GM23338 (cell line): Measurements from ENCODE around the gene PCBP4. TPM values are rescaled to one million over a fixed set of nuclear protein-coding genes. Genes with fewer than 3 reads are reported as not detected.

Source experiments
- ATAC-seq: fragments of 200-7000 bp; cut with Tn5 transposase; 3 replicates; pipeline ENCODE4 v1.9.1; 2020
- DNase-seq: peaks from one replicate; pipeline ENCODE4 v3.0.0-alpha.2; 2015; ENCODE audit warnings: low spot score
- H2AFZ ChIP-seq: fragments of 200-600 bp; sonication (generic); 2 replicates; pipeline ENCODE4 v1.8.0; 2016; ENCODE audit warnings: antibody characterized with exemption, mild to moderate bottlenecking, moderate library complexity
- H3F3A ChIP-seq: fragments of 200-600 bp; sonication (generic); replicated peaks from 2 replicates; pipeline ENCODE4 v1.8.0; 2017; ENCODE audit warnings: antibody characterized with exemption, mixed run types, low read depth
- H3K27ac ChIP-seq: fragments of 200-600 bp; sonication (generic); 2 replicates; pipeline ENCODE4 v1.6.1; 2016; ENCODE audit warnings: low read depth
- H3K27me3 ChIP-seq: fragments of 200-600 bp; sonication (generic); 2 replicates; pipeline ENCODE4 v1.8.0; 2016; ENCODE audit warnings: mild to moderate bottlenecking, mixed run types, moderate library complexity; ENCODE audit not compliant: insufficient read depth
- H3K36me3 ChIP-seq: fragments of 200-600 bp; sonication (generic); 2 replicates; pipeline ENCODE4 v1.8.0; 2016; ENCODE audit warnings: mild to moderate bottlenecking; ENCODE audit not compliant: insufficient read depth
- H3K4me1 ChIP-seq: fragments of 200-600 bp; sonication (generic); 2 replicates; pipeline ENCODE4 v1.8.0; 2016; ENCODE audit warnings: mild to moderate bottlenecking, moderate library complexity; ENCODE audit not compliant: insufficient read depth
- H3K4me2 ChIP-seq: fragments of 200-600 bp; sonication (generic); 2 replicates; pipeline ENCODE4 v1.7.1; 2017; ENCODE audit warnings: mixed run types
- H3K4me3 ChIP-seq: fragments of 200-600 bp; sonication (generic); 2 replicates; pipeline ENCODE4 v1.6.1; 2016; ENCODE audit warnings: mixed run types
- H3K79me2 ChIP-seq: fragments of 200-600 bp; sonication (generic); replicated peaks from 2 replicates; pipeline ENCODE4 v1.8.0; 2017; ENCODE audit warnings: mild to moderate bottlenecking; ENCODE audit not compliant: insufficient read depth
- H3K9me2 ChIP-seq: fragments of 200-600 bp; sonication (generic); 2 replicates; pipeline ENCODE4 v1.8.0; 2017; ENCODE audit not compliant: insufficient read depth
- H4K20me1 ChIP-seq: fragments of 200-600 bp; sonication (generic); replicated peaks from 2 replicates; pipeline ENCODE4 v1.8.0; 2017; ENCODE audit warnings: mild to moderate bottlenecking; ENCODE audit not compliant: insufficient read depth
- H3K27ac Mint-ChIP-seq: 2 replicates; pipeline ENCODE4 v1.8.0; 2020; ENCODE audit warnings: inconsistent platforms, mild to moderate bottlenecking, moderate library complexity, mixed read lengths
- H3K27me3 Mint-ChIP-seq: 3 replicates; pipeline ENCODE4 v1.8.0; 2022; ENCODE audit warnings: low read depth, mild to moderate bottlenecking, moderate library complexity, mixed read lengths, inconsistent platforms; ENCODE audit not compliant: insufficient read depth, poor library complexity
- H3K36me3 Mint-ChIP-seq: 3 replicates; pipeline ENCODE4 v1.8.0; 2021; ENCODE audit warnings: low read depth, mild to moderate bottlenecking, inconsistent platforms, moderate library complexity, mixed read lengths
- H3K4me1 Mint-ChIP-seq: 3 replicates; pipeline ENCODE4 v1.8.0; 2020; ENCODE audit warnings: mild to moderate bottlenecking, inconsistent platforms, mixed read lengths
- H3K4me3 Mint-ChIP-seq: 3 replicates; pipeline ENCODE4 v1.8.0; 2021; ENCODE audit warnings: moderate library complexity, mild to moderate bottlenecking, inconsistent platforms, mixed read lengths
- H3K9me3 Mint-ChIP-seq: 3 replicates; pipeline ENCODE4 v1.8.0; 2020; ENCODE audit warnings: moderate library complexity, mild to moderate bottlenecking, inconsistent platforms, mixed read lengths
- CTCF ChIP-seq, 2 experiments: fragments of 200-600 bp in 1 of 2; sonication (generic) in 1 of 2; conservative IDR thresholded peaks; 2 replicates each; pipeline versions ENCODE4 v1.5.1 to v1.6.1; 2016 to 2017; ENCODE audit warnings: antibody characterized with exemption in 2 of 2, low read depth in 2 of 2, mild to moderate bottlenecking in 2 of 2, moderate library complexity in 1 of 2
- EZH2 ChIP-seq: fragments of 200-600 bp; sonication (generic); IDR thresholded peaks from one replicate; pipeline ENCODE4 v1.8.0; 2017; ENCODE audit warnings: antibody characterized with exemption, mild to moderate bottlenecking, low read depth; ENCODE audit not compliant: unreplicated experiment
- EZH2phosphoT487 ChIP-seq: fragments of 200-600 bp; sonication (generic); IDR thresholded peaks from one replicate; pipeline ENCODE4 v1.8.1; 2018; ENCODE audit warnings: antibody characterized with exemption; ENCODE audit not compliant: unreplicated experiment
- REST ChIP-seq: IDR thresholded peaks from one replicate; pipeline ENCODE4 v1.6.1; 2018; ENCODE audit warnings: antibody characterized with exemption; ENCODE audit not compliant: unreplicated experiment
- STAT1 ChIP-seq: IDR thresholded peaks from one replicate; pipeline ENCODE4 v1.6.1; 2016; ENCODE audit warnings: antibody characterized with exemption; ENCODE audit not compliant: unreplicated experiment
- polyA plus RNA-seq: library from polyadenylated mRNA; unstranded; fragments of >200 nt; fragmentation: Nextera tagmentation; extraction: Ambion mirVana; gene quantifications from 2 replicates; pipeline ENCODE4 v1.2.1, GENCODE V29; 2016
- total RNA-seq: library from RNA; depleted of rRNA; stranded (reverse); fragments of >200 nt; shearing (Covaris generic); gene quantifications from 2 replicates; pipeline ENCODE4 v1.2.3, GENCODE V29; 2014
- TF ChIP-seq, protein P1 (sequence below): fragments of 250-450 bp; sonication (Bioruptor Pico); IDR thresholded peaks from 2 replicates; pipeline ENCODE4 v1.5.0; 2020; ENCODE audit warnings: mild to moderate bottlenecking, moderate library complexity

The PCBP4 gene
- total and polyA plus RNA-seq, 2 experiments from 2014 or later: 11.8 to 37.6 TPM

- TF ChIP-seq REST: no peak
Observed at GRCh38 chr3:51959651-51960050, 7.6 kb downstream of the PCBP4 start (continued).

DNA sequence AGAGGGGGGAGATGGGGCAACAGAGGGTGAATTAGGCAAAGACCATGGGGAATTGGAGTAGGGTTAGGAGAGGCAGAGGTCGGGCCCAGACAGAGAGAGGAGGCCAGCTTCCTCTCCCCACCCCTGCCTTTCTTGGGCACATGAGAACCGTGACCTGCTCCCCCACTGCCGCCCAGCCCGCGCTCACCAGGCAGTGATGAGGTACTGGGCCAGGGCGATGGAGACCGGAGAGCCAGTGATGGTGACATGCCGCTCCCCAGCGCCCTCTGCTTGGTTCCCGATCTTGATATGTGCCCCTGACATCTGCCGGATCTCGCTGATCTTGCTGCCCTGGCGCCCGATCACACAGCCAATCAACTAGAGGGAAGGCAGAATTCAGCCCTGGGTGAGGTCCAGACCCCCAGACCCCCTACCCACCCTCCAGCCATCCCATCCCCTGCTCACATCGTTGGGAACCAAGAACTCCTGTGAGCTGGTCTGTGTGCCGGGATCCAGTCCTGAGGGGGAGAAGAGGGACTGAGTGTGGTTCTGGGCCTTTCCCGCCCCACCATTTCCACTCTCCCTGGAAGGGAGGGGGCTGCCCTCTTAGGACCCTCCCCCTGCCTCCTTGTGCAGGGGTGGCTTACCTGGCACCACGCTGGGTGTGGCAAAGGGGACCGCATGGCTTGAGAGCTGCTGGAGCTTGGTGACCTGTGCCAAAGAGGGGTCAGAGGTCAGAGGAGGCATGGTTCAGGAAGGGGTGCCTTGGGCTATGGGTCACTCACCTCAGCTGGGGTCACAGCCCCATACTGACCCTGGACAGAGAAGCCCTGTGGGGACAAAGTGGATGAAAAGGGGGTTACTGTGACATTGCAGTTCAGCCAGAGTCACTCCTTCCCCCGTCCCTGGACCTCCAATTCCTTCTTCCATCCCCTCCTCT lies 8.4 kb downstream of the PCBP4 start:
- 0 out of 2 replicates have a peak, but pooled peaks cover 5% of the 10 kb centered on the region for H3F3A ChIP-seq
- peaks cover 1% of the 10 kb centered on the region; the same call in 1 of the 2 replicates for H3K4me1 ChIP-seq
- Mint-ChIP-seq H3K36me3 (peaks cover 3% of the 10 kb centered on the region; the same call in 1 of the 3 replicates), H3K9me3 (no peaks in the 10 kb centered on the region), H3K4me3 (no peak overlapping the region), H3K4me1 (peaks cover 10% of the 10 kb centered on the region; the same call in 2 of the 3 replicates), H3K27ac (no peak overlapping the region), H3K27me3 (peaks cover 42% of the 10 kb centered on the region)
- H2AFZ ChIP-seq: no peak overlapping the region
- H3K4me3 ChIP-seq: no peak overlapping the region
- no peaks in the 10 kb centered on the region for H3K9me2 ChIP-seq
- no peak overlapping the region for H3K27ac ChIP-seq
- H4K20me1 ChIP-seq: no peaks in the 10 kb centered on the region; the same call in 1 of the 2 replicates
- no peaks in the 10 kb centered on the region for H3K36me3 ChIP-seq
- ATAC-seq (no peak), DNase-seq (no peak)
- no peak overlapping the region for H3K4me2 ChIP-seq
- H3K27me3 ChIP-seq: peaks cover 34% of the 10 kb centered on the region
- H3K79me2 ChIP-seq: no peaks in the 10 kb centered on the region
- TF ChIP-seq STAT1 (no peak), EZH2phosphoT487 (no peak), REST (no peak), EZH2 (no peak), CTCF (conservative IDR thresholded peaks at IDR 0.05; ENCODE audit: low read depth in 2 of 2) (0 out of 4 replicates have a peak, but pooled peaks of 1 of the 2 experiments have one; percentile 5)
- TF ChIP-seq, protein P1, sequence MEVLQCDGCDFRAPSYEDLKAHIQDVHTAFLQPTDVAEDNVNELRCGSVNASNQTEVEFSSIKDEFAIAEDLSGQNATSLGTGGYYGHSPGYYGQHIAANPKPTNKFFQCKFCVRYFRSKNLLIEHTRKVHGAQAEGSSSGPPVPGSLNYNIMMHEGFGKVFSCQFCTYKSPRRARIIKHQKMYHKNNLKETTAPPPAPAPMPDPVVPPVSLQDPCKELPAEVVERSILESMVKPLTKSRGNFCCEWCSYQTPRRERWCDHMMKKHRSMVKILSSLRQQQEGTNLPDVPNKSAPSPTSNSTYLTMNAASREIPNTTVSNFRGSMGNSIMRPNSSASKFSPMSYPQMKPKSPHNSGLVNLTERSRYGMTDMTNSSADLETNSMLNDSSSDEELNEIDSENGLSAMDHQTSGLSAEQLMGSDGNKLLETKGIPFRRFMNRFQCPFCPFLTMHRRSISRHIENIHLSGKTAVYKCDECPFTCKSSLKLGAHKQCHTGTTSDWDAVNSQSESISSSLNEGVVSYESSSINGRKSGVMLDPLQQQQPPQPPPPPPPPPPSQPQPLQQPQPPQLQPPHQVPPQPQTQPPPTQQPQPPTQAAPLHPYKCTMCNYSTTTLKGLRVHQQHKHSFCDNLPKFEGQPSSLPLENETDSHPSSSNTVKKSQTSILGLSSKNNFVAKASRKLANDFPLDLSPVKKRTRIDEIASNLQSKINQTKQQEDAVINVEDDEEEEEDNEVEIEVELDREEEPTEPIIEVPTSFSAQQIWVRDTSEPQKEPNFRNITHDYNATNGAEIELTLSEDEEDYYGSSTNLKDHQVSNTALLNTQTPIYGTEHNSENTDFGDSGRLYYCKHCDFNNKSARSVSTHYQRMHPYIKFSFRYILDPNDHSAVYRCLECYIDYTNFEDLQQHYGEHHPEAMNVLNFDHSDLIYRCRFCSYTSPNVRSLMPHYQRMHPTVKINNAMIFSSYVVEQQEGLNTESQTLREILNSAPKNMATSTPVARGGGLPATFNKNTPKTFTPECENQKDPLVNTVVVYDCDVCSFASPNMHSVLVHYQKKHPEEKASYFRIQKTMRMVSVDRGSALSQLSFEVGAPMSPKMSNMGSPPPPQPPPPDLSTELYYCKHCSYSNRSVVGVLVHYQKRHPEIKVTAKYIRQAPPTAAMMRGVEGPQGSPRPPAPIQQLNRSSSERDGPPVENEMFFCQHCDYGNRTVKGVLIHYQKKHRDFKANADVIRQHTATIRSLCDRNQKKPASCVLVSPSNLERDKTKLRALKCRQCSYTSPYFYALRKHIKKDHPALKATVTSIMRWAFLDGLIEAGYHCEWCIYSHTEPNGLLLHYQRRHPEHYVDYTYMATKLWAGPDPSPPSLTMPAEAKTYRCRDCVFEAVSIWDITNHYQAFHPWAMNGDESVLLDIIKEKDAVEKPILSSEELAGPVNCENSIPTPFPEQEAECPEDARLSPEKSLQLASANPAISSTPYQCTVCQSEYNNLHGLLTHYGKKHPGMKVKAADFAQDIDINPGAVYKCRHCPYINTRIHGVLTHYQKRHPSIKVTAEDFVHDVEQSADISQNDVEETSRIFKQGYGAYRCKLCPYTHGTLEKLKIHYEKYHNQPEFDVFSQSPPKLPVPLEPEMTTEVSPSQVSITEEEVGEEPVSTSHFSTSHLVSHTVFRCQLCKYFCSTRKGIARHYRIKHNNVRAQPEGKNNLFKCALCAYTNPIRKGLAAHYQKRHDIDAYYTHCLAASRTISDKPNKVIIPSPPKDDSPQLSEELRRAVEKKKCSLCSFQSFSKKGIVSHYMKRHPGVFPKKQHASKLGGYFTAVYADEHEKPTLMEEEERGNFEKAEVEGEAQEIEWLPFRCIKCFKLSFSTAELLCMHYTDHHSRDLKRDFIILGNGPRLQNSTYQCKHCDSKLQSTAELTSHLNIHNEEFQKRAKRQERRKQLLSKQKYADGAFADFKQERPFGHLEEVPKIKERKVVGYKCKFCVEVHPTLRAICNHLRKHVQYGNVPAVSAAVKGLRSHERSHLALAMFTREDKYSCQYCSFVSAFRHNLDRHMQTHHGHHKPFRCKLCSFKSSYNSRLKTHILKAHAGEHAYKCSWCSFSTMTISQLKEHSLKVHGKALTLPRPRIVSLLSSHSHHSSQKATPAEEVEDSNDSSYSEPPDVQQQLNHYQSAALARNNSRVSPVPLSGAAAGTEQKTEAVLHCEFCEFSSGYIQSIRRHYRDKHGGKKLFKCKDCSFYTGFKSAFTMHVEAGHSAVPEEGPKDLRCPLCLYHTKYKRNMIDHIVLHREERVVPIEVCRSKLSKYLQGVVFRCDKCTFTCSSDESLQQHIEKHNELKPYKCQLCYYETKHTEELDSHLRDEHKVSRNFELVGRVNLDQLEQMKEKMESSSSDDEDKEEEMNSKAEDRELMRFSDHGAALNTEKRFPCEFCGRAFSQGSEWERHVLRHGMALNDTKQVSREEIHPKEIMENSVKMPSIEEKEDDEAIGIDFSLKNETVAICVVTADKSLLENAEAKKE: no peak
